Endothelial cell of umbilical vein (primary cell): Measurements from ENCODE around the gene SMCO3. TPM values are rescaled to one million over a fixed set of nuclear protein-coding genes. Genes with fewer than 3 reads are reported as not detected.

Source experiments
- BruUV-seq: library from RNA; stranded (reverse); fragments of 400-500 nt; replicated peaks from 2 replicates; lab custom pipeline; 2021; lab: Mats Ljungman, UMichigan
- CTCF ChIA-PET: fragments of 300-600, 350-600 bp; sonication (Branson Sonifier 250); formaldehyde crosslinking; loops from one replicate; lab custom pipeline; 2021; ENCODE audit warnings: antibody characterized with exemption, inconsistent platforms; lab: Charles Lee
- POLR2A ChIA-PET: fragments of 300-600, 350-600 bp; sonication (Branson Sonifier 250); formaldehyde crosslinking; loops from one replicate; lab custom pipeline; 2021; ENCODE audit warnings: antibody characterized with exemption, inconsistent platforms; lab: Charles Lee
- DNase-seq: peaks from one replicate; pipeline ENCODE4 v3.0.0-alpha.2; 2011; ENCODE audit warnings: low read depth, low spot score
- FAIRE-seq: peaks from 2 replicates; lab custom pipeline; 2011; peaks lifted over from hg19 to GRCh38; lab: Jason Lieb, UNC
- H2AFZ ChIP-seq: 2 replicates; pipeline ENCODE4 v1.6.0; 2012; ENCODE audit warnings: low read depth, low read length, control low read depth, inconsistent platforms
- H3K27ac ChIP-seq: 2 replicates; pipeline ENCODE4 v1.5.1; 2011; ENCODE audit warnings: low read depth, mild to moderate bottlenecking, control low read depth, low read length, moderate library complexity; ENCODE audit not compliant: insufficient read depth
- H3K27me3 ChIP-seq, 2 experiments: 2 replicates each; pipeline versions ENCODE4 v1.6.0 to v1.6.1; 2011; ENCODE audit warnings: low read length in 2 of 2, mixed read lengths in 1 of 2; ENCODE audit not compliant: control insufficient read depth in 2 of 2, insufficient read depth in 2 of 2
- H3K36me3 ChIP-seq, 2 experiments: 2 replicates in 1 of 2; 3 replicates in 1 of 2; pipeline ENCODE4 v1.5.1; 2011; ENCODE audit warnings: low read length in 2 of 2, mild to moderate bottlenecking in 1 of 2, moderate library complexity in 1 of 2; ENCODE audit not compliant: control insufficient read depth in 2 of 2, insufficient read depth in 2 of 2; ENCODE audit errors: extremely low read depth in 1 of 2
- H3K4me1 ChIP-seq: 3 replicates; pipeline ENCODE4 v1.5.1; 2011; ENCODE audit warnings: mild to moderate bottlenecking, low read length; ENCODE audit not compliant: control insufficient read depth, insufficient read depth; ENCODE audit errors: extremely low read depth
- H3K4me2 ChIP-seq: 2 replicates; pipeline ENCODE4 v1.6.1; 2011; ENCODE audit warnings: low read length, control low read depth, mixed read lengths; ENCODE audit not compliant: insufficient read depth
- H3K4me3 ChIP-seq, 3 experiments: fragments of 200-600 bp in 1 of 3; sonication (generic), shearing (Covaris generic) in 1 of 3; replicated peaks in 1 of 3; 2 replicates each; pipeline ENCODE4 v1.5.1; 2011 to 2016; ENCODE audit warnings: control low read depth in 3 of 3, low read length in 3 of 3, mild to moderate bottlenecking in 2 of 3, inconsistent platforms in 1 of 3, low read depth in 1 of 3, moderate library complexity in 1 of 3; ENCODE audit not compliant: insufficient read depth in 1 of 3
- H3K79me2 ChIP-seq: 2 replicates; pipeline ENCODE4 v1.6.0; 2012; ENCODE audit warnings: low read length, inconsistent platforms; ENCODE audit not compliant: control insufficient read depth, insufficient read depth
- H3K9ac ChIP-seq: replicated peaks from 2 replicates; pipeline ENCODE3; 2011; ENCODE audit warnings: low read length, control low read depth; ENCODE audit not compliant: insufficient read depth; ENCODE audit errors: extremely low read depth
- H3K9me1 ChIP-seq: replicated peaks from 3 replicates; pipeline ENCODE4 v1.6.0; 2011; ENCODE audit warnings: mild to moderate bottlenecking, low read length; ENCODE audit not compliant: control insufficient read depth, insufficient read depth; ENCODE audit errors: extremely low read depth
- H3K9me3 ChIP-seq: replicated peaks from 2 replicates; pipeline ENCODE4 v1.5.1; 2012; ENCODE audit warnings: low read length, inconsistent platforms; ENCODE audit not compliant: control insufficient read depth, insufficient read depth
- H4K20me1 ChIP-seq: replicated peaks from 2 replicates; pipeline ENCODE3; 2011; ENCODE audit warnings: mild to moderate bottlenecking, low read length; ENCODE audit not compliant: control insufficient read depth, insufficient read depth; ENCODE audit errors: extremely low read depth
- GATA2 ChIP-seq: IDR thresholded peaks from 2 replicates; pipeline ENCODE4 v1.7.0; 2011; ENCODE audit warnings: low read depth, mild to moderate bottlenecking, moderate library complexity, mixed read lengths, low read length; ENCODE audit not compliant: insufficient read length, insufficient read depth
- JUN ChIP-seq: IDR thresholded peaks from 2 replicates; pipeline ENCODE4 v1.6.1; 2011; ENCODE audit warnings: borderline replicate concordance, low read depth; ENCODE audit not compliant: insufficient read length, insufficient read depth
- MYC ChIP-seq: IDR thresholded peaks from one replicate; pipeline ENCODE4 v1.6.1; 2011; ENCODE audit warnings: mild to moderate bottlenecking, low read depth, low read length
- dilution Hi-C: fragments of 300-500 bp; cut with MboI; formaldehyde crosslinking; loops from one replicate; pipeline ENCODE4 v1.15.0; 2019; ENCODE audit warnings: low sequenced_read_pairs; ENCODE audit not compliant: extremely low pct_ligation_motif_present
- intact Hi-C: fragments of 100-400 bp; cut with micrococcal nuclease; formaldehyde crosslinking; loops from one replicate; pipeline ENCODE4 v1.10.0; 2022
- polyA plus RNA-seq, 4 experiments: library from polyadenylated mRNA; depleted of rRNA in 3 of 4; stranded (reverse) in 3 of 4; unstranded in 1 of 4; fragments of >200 nt; gene quantifications; 2 replicates each; pipeline versions ENCODE4 v1.2.1 to v1.2.3, GENCODE V29; 2011 to 2012; ENCODE audit warnings: missing spikeins in 1 of 4
- total RNA-seq: library from RNA; stranded (reverse); gene quantifications from 2 replicates; pipeline ENCODE4 v1.2.3, GENCODE V29; 2021

SMCO3 gene
- total and polyA plus RNA-seq, 2 donors (not counting 3 experiments of a cell fraction or from before 2014, with no cell fraction given): 0.33 to 0.35 TPM

DNA sequence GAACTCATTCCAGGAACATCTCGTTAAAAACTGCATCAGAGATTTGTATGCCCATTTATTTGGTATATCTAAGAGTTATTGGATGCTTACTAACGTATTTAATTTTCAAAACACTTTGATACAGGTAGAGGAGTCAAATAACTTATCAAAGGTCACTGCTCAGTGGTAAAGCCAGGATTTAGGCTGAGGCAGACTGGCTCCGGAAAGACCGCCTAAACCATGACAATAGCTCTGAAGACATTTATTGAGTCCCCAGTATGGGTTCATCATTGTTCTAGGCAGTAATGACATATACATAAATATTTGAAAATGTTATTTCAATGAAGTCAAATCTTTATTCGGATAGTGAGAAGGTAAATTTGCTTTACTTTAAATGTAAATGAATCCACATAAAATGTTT is 41.0 kb downstream of the SMCO3 start:
- Histone ChIP-seq H3K4me3 (no peak overlapping the region), H3K27me3 (no peaks in the 10 kb centered on the region), H3K4me2 (peak overlapping the region; percentile 55), H3K4me1 (peaks cover 21% of the 10 kb centered on the region), H2AFZ (no peak overlapping the region), H3K9me3 (no peaks in the 10 kb centered on the region), H4K20me1 (no peaks in the 10 kb centered on the region), H3K36me3 (no peaks in the 10 kb centered on the region), H3K9ac (no peak overlapping the region), H3K79me2 (peaks cover 19% of the 10 kb centered on the region), H3K27ac (no peak overlapping the region), H3K9me1 (no peaks in the 10 kb centered on the region)
- no TSS peak for BruUV-seq
- DNase-seq (no peak), FAIRE-seq (no peak)
- dilution Hi-C loops (no loop called here), intact Hi-C loops (loop anchor here (5.0 kb wide), 4 partner anchors 114 to 1109 kb away; partner anchors contain the start of genes ATF7IP, MGP and STRAP)
- TF ChIP-seq MYC (no peak), JUN (no peak), GATA2 (no peak)
- POLR2A ChIA-PET: interaction anchor here (1.0 kb wide), 1 partner anchor 31 kb away, joined by 3 read pairs; the partner anchor contains the start of genes C12orf60 and WBP11
- CTCF ChIA-PET: interaction anchor here (1.0 kb wide), 1 partner anchor 222 kb away, joined by 3 read pairs; no protein-coding TSS in a partner anchor

DNA sequence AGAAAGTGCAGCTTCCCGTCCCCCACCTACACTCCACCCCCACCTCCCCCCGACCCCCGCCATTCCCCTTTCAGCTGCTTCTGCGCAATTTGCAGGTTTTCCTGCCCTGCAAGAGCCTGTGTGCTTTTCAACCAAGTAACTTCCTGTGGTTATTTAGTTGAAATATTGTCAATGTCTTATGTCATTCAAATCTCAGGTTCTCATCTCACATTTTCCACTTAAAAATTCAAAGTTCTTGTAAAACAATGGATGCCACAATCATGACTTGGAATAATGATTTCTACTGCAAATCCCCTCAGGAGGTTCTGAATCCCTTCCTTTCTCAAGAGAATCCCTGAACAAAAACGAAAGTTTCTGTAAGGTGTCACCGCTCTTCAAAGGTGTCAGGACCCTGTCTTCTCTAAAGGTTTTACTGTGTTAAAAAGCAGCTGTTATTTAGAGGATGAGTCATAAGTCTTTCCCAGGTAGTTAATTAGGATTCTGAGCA is 42.3 kb downstream of the SMCO3 start:
- Histone ChIP-seq H3K4me2 (peak overlapping the region; percentile 60), H3K9me3 (no peaks in the 10 kb centered on the region), H3K4me3 (no peak overlapping the region), H3K27ac (no peak overlapping the region), H3K27me3 (no peaks in the 10 kb centered on the region), H2AFZ (peak overlapping the region; percentile 64), H3K9me1 (no peaks in the 10 kb centered on the region), H3K79me2 (peaks cover 19% of the 10 kb centered on the region), H3K36me3 (no peaks in the 10 kb centered on the region), H3K9ac (peak overlapping the region; percentile 73), H3K4me1 (peaks cover 18% of the 10 kb centered on the region), H4K20me1 (no peaks in the 10 kb centered on the region)
- ChIA-PET POLR2A (interaction anchor here (0.7 to 2.0 kb wide), 4 partner anchors 10 to 32 kb away, joined by 3 to 12 read pairs (median 4); partner anchors contain the start of genes C12orf60 and WBP11), CTCF (interaction anchor here (1.4 to 3.3 kb wide), 5 partner anchors 31 to 533 kb away, joined by 5 to 22 read pairs (median 15); partner anchors contain the start of genes C12orf60, RERG and WBP11)
- TF ChIP-seq MYC: no peak
- peak; percentile 37 for TF ChIP-seq JUN
- dilution Hi-C loops (no loop called here), intact Hi-C loops (loop anchor here (1.0 to 5.0 kb wide), 7 partner anchors 116 to 1111 kb away; partner anchors contain the start of genes ATF7IP, MGP, RERG and STRAP)
- no TSS peak for BruUV-seq
- DNase-seq (no peak), FAIRE-seq (no peak)
